Lung (tissue), 12 donors: ENCODE measurements around the gene TBC1D22A. TPM values are rescaled to one million over a fixed set of nuclear protein-coding genes. Genes with fewer than 3 reads are reported as not detected.

Experiments
- ATAC-seq: fragments of 200-7000 bp; cut with Tn5 transposase; one replicate; pipeline ENCODE4 v1.9.1; 2020; ENCODE audit warnings: moderate number of reproducible peaks; ENCODE audit not compliant: insufficient read depth, low FRiP score
- DNase-seq, 3 donors: peaks; one replicate each; pipeline ENCODE4 v3.0.0-alpha.2; 2013 to 2017
- H3K27ac ChIP-seq, 2 donors: one replicate each; pipeline ENCODE4 v1.5.1; 2013; ENCODE audit warnings: mild to moderate bottlenecking in 2 of 2, moderate library complexity in 2 of 2, control low read depth in 1 of 2, inconsistent platforms in 1 of 2, low read depth in 1 of 2, low read length in 1 of 2
- H3K27me3 ChIP-seq, 3 donors: one replicate each; pipeline ENCODE4 v1.5.1; 2013; ENCODE audit warnings: low read length in 2 of 3; ENCODE audit not compliant: control insufficient read depth in 3 of 3, insufficient read depth in 3 of 3
- H3K36me3 ChIP-seq, 4 donors: one replicate each; pipeline ENCODE4 v1.5.1; 2013; ENCODE audit warnings: low read length in 4 of 4, mild to moderate bottlenecking in 1 of 4, moderate library complexity in 1 of 4; ENCODE audit not compliant: control insufficient read depth in 4 of 4, insufficient read depth in 4 of 4
- H3K4me1 ChIP-seq, 5 donors: one replicate each; pipeline ENCODE4 v1.5.1; 2013; ENCODE audit warnings: low read length in 5 of 5, mild to moderate bottlenecking in 2 of 5, moderate library complexity in 1 of 5; ENCODE audit not compliant: control insufficient read depth in 5 of 5, insufficient read depth in 5 of 5
- H3K4me3 ChIP-seq: one replicate; pipeline ENCODE4 v1.5.1; 2013; ENCODE audit warnings: mild to moderate bottlenecking, control low read depth, moderate library complexity
- H3K9ac ChIP-seq, 2 donors: one replicate each; pipeline ENCODE4 v1.5.1; 2013; ENCODE audit warnings: low read length in 2 of 2, control low read depth in 1 of 2; ENCODE audit not compliant: insufficient read depth in 1 of 2
- H3K9me3 ChIP-seq, 4 donors: one replicate each; pipeline ENCODE4 v1.5.1; 2013; ENCODE audit warnings: low read length in 3 of 4, mild to moderate bottlenecking in 1 of 4, moderate library complexity in 1 of 4; ENCODE audit not compliant: control insufficient read depth in 4 of 4, insufficient read depth in 3 of 4
- WGBS, 2 donors: extraction: QIAGEN DNeasy Blood & Tissue Kit; methylation state at CpG; one replicate each; pipeline ENCODE4 v1.1.7; 2013; 5-methylcytosine and 5-hydroxymethylcytosine counted together
- polyA plus RNA-seq, 2 donors: library from polyadenylated mRNA; stranded (reverse); fragments of 200-250 nt; gene quantifications; one replicate each; pipeline ENCODE4 v1.2.1, GENCODE V29; 2013
- total RNA-seq, 2 donors: library from RNA; depleted of rRNA in 1 of 2; stranded (reverse); fragments of >200 nt in 1 of 2; gene quantifications; one replicate each; pipeline ENCODE4 v1.2.1, GENCODE V29; 2014 to 2021
- TF ChIP-seq, protein P1 (sequence below): IDR thresholded peaks from 2 replicates; pipeline ENCODE4 v1.5.1; 2012; ENCODE audit warnings: mild to moderate bottlenecking; ENCODE audit errors: control extremely low read depth, extremely low read depth
- donor health status: control.
- donor health status: control.
- donor health status: Bipolar disorder and iron deficiency.
- donor health status: healthy.
- donor health status: DM: yes; HTN: yes; CAD: no.

The TBC1D22A gene
- total and polyA plus RNA-seq, 4 donors = 20.2 to 38.4 (median 21.0) TPM

DNA sequence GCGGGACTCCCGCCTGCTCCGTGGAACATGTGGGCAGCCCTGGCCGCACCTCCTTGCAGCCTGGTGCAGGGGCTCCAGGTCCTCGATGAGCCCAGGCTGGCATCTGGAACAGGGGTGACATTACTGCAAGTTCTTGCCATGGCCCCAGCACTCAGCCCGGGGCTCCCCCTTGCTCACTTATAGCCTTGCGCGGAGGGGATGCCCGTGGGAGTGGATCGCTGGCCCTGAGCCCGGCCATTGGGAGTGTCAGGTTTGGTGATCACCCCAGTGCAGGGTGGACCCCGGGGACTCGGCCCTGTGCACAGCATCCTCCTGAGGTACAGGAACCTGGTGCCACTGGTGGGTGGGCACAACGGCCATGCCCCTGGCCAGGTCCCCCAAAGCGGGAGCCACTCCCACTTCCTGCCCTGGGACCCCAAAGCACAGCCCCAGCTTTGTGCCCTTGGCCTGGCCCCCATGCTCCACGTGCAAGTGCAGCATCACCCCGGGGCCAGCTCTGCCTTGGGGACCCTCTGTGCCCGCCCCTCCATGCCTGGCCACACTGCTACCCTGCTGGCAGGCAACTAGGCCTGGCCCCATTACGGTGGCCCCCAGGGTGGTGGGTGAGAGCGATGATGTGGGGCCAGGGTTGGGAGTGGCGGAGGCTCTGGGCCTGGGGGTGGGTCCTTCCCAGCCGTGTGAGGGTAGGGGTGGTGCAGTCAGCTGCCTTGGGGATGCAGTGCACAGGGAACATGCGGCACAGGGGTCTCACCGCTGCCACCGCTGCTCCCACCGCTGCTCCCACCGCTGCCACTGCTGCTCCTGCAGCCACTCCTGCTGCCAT, 439.8 kb downstream of the TBC1D22A start:
- H3K36me3 ChIP-seq = no peaks in the 10 kb centered on the region
- H3K27me3 ChIP-seq = no peaks in the 10 kb centered on the region
- H3K9ac ChIP-seq = no peak overlapping the region
- ATAC-seq (no peak), DNase-seq (peak in 1 of 3 donors; percentile 12)
- no peak overlapping the region for H3K4me3 ChIP-seq
- TF ChIP-seq, protein P1, sequence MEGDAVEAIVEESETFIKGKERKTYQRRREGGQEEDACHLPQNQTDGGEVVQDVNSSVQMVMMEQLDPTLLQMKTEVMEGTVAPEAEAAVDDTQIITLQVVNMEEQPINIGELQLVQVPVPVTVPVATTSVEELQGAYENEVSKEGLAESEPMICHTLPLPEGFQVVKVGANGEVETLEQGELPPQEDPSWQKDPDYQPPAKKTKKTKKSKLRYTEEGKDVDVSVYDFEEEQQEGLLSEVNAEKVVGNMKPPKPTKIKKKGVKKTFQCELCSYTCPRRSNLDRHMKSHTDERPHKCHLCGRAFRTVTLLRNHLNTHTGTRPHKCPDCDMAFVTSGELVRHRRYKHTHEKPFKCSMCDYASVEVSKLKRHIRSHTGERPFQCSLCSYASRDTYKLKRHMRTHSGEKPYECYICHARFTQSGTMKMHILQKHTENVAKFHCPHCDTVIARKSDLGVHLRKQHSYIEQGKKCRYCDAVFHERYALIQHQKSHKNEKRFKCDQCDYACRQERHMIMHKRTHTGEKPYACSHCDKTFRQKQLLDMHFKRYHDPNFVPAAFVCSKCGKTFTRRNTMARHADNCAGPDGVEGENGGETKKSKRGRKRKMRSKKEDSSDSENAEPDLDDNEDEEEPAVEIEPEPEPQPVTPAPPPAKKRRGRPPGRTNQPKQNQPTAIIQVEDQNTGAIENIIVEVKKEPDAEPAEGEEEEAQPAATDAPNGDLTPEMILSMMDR = no peak
- 91 to 95% methylated on average over 26 to 27 of the region's 27 CpGs for WGBS, 2 donors
- H3K4me1 ChIP-seq = peaks cover 0 to 48% (median 2%) of the 10 kb centered on the region in 5 donors
- H3K9me3 ChIP-seq = no peaks in the 10 kb centered on the region
- no peak overlapping the region for H3K27ac ChIP-seq

DNA sequence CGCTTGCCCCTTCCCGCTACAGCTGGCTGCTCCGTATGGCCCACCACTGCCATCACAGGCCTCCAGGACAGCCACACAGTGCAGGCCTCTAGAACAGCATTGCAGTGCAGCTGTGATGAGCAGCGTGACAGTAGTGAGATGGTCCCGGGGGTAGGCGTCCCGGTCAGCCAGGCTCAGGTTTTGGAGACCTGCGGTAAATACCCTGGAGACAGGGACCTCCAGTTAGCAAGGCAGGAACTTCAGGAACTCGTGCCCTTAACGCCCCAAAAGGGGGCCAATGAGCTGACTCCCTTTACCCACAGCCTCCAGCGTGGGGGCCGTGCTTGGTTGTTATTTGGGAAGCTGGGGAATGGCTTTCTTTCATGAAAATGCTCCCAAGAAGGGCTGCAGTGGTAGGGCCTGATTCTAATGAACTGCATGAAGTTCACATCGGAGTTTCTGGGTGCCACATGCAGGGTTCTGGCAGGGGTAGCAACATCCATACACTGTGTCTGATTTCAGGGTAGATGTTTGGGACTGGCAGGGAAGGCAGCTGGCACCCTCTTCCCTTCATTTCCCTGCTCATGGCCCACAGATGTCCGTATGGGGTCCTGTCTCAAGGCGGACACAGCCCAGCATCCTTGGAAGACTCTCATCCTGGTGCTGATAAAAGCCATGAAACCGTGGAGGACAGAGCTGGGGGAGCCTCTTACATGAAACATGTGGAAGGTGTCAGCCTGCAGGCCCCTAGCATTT, 440.5 kb downstream of the TBC1D22A start:
- peak in 1 of 3 donors; percentile 6 for DNase-seq
- no peak for ATAC-seq

DNA sequence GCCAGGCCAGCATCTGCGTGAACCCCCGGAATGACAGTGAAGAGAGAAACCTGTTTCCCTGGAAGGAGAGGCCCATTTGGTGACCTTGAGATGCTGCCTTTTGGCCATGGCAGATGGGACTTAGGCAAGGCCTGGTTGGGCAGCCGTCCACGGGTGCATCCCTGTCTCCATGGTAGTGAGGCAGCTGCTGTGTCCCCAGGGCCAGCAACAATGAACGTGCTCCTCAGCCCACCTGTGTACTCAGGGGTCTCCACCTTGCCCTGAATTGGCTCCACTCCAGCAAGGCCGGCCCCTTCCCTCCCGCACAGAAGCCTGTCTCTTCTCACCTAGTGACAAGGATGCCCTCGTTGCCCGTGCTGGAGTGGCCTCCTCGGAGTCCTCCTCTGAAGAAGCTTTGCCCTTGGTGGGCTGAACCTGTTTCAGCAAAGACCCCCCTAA, 441.1 kb downstream of the TBC1D22A start:
- Histone ChIP-seq H3K9ac (no peak overlapping the region), H3K27me3 (no peaks in the 10 kb centered on the region), H3K4me1 (peaks cover 0 to 38% (median 2%) of the 10 kb centered on the region in 5 donors), H3K27ac (no peak overlapping the region), H3K9me3 (peaks cover 0 to 2% (median 0%) of the 10 kb centered on the region in 4 donors), H3K36me3 (no peaks in the 10 kb centered on the region), H3K4me3 (no peak overlapping the region)
- no peak for ATAC-seq
- TF ChIP-seq, protein P1 = no peak
- 76 to 80% methylated on average over 10 of the region's 10 CpGs for WGBS, 2 donors
- peak; percentile 26 to 49 (median 27) for DNase-seq

More for the DNA sequence above, 440.5 kb downstream of the TBC1D22A start:
- WGBS, 2 donors = 89 to 93% methylated on average over 16 of the region's 16 CpGs
- no peak overlapping the region for H3K27ac ChIP-seq
- H3K9me3 ChIP-seq = peaks cover 0 to 2% (median 0%) of the 10 kb centered on the region in 4 donors
- no peaks in the 10 kb centered on the region for H3K36me3 ChIP-seq
- no peak overlapping the region for H3K9ac ChIP-seq
- TF ChIP-seq, protein P1 = no peak
- peaks cover 0 to 41% (median 2%) of the 10 kb centered on the region in 5 donors for H3K4me1 ChIP-seq
- H3K27me3 ChIP-seq = no peaks in the 10 kb centered on the region
- no peak overlapping the region for H3K4me3 ChIP-seq
